Gastroesophageal sphincter (tissue), 2 donors: ENCODE measurements around the gene ENOX1.

ENCODE experiments used
- EP300 ChIP-seq: sonication (generic); formaldehyde crosslinking; IDR thresholded peaks from one replicate; pipeline ENCODE4 v1.6.1; 2017; ENCODE audit warnings: antibody characterized with exemption, mild to moderate bottlenecking
- POLR2A ChIP-seq, 2 donors: fragments of 450-650 bp; IDR thresholded peaks; one replicate each; pipeline ENCODE4 v1.6.1; 2017; ENCODE audit warnings: antibody characterized with exemption in 2 of 2, mild to moderate bottlenecking in 2 of 2, moderate library complexity in 1 of 2
- POLR2AphosphoS5 ChIP-seq: sonication (generic); formaldehyde crosslinking; IDR thresholded peaks from one replicate; pipeline ENCODE4 v1.6.1; 2017; ENCODE audit warnings: antibody characterized with exemption

DNA sequence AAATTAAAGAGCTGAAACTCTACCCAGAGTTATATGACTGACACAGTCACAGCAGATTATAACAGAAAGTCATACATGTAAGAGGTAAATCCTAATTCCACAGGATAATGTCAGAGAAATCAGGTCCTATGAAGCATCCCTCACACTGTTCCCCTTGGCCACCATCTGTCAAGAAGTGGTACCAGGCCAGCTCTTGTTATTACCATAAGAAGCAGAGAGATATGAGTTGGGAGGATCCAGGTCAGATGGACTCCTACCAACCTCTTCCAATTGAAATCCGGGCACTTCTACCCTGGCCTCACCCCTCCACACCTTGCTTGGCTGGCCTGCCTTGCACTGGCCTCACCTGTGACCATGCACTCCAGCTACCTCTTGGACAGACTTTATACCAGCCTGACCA lies 410.2 kb downstream of the ENOX1 start:
- no peak for TF ChIP-seq POLR2AphosphoS5
- TF ChIP-seq EP300 = no peak
- TF ChIP-seq POLR2A (IDR thresholded peaks at IDR 0.05) = no peak
